PC-9 (cell line): ENCODE results near the gene SLC35E2B.
A peak's percentile ranks its signal among the peaks of the same experiment; 100 is the strongest.

Experiments used
- CTCF ChIP-seq: fragments of 200-600 bp; sonication (generic); conservative IDR thresholded peaks from 2 replicates; pipeline ENCODE4 v1.6.1; 2017; ENCODE audit warnings: mixed run types, antibody characterized with exemption, mild to moderate bottlenecking, moderate library complexity
- EZH2 ChIP-seq: fragments of 200-600 bp; sonication (generic); IDR thresholded peaks from 2 replicates; pipeline ENCODE4 v1.8.0; 2017; ENCODE audit warnings: antibody characterized with exemption, low read depth

- TF ChIP-seq CTCF, result peak; percentile 46; the same call in 1 of the 2 replicates
- TF ChIP-seq EZH2, result no peak
These were observed 26.8 kb downstream of the SLC35E2B start for GRCh38 chr1:1665815-1666251.
